Stimulated activated CD4-positive, alpha-beta T cell treated with anti-CD3 and anti-CD28 coated beads, Interleukin-15, amount 100 ng/mL, for 1 hour (primary cell): ENCODE results near the gene TTLL12.

Source experiments
- DNase-seq, 2 donors: peaks; one replicate each; pipeline ENCODE4 v3.0.0-alpha.2; 2020; ENCODE audit warnings: low read depth in 1 of 2, low spot score in 1 of 2

TTLL12 gene

GRCh38 chr22:43186272-43187170 is at the start of gene TTLL12:
TTLL12 (minus strand) TSS chr22:43187134; CDS start chr22:43187069, 65 bp downstream.
- DNase-seq: peak; percentile 41 to 53

GRCh38 chr22:43235445-43236409 is 48.8 kb upstream of the TTLL12 start:
- no peak for DNase-seq

GRCh38 chr22:43234264-43234988 is 47.5 kb upstream of the TTLL12 start:
- no peak for DNase-seq

- no peak for DNase-seq
These were observed 46.6 kb upstream of the TTLL12 start for GRCh38 chr22:43233529-43233928.

GRCh38 chr22:43232445-43232844 is 45.5 kb upstream of the TTLL12 start:
- DNase-seq: no peak

GRCh38 chr22:43231724-43232034 is 44.7 kb upstream of the TTLL12 start:
- DNase-seq: no peak

GRCh38 chr22:43230971-43231723 is 44.2 kb upstream of the TTLL12 start:
- peak; percentile 28 to 55 for DNase-seq

GRCh38 chr22:43230571-43230970 is 43.6 kb upstream of the TTLL12 start:
- no peak for DNase-seq

GRCh38 chr22:43228863-43229262 is 41.9 kb upstream of the TTLL12 start:
- DNase-seq: no peak

GRCh38 chr22:43228330-43228729 is 41.4 kb upstream of the TTLL12 start:
- no peak for DNase-seq

- DNase-seq: no peak
These were observed 40.3 kb upstream of the TTLL12 start for GRCh38 chr22:43227239-43227630.

- DNase-seq: no peak
These were observed 39.7 kb upstream of the TTLL12 start for GRCh38 chr22:43226377-43227238.

GRCh38 chr22:43225609-43226008 is 38.7 kb upstream of the TTLL12 start:
- DNase-seq: no peak

- no peak for DNase-seq
These were observed 36.1 kb upstream of the TTLL12 start for GRCh38 chr22:43222987-43223386.

GRCh38 chr22:43222262-43222661 is 35.3 kb upstream of the TTLL12 start:
- no peak for DNase-seq

- no peak for DNase-seq
These were observed 33.9 kb upstream of the TTLL12 start for GRCh38 chr22:43220625-43221380.

- no peak for DNase-seq
These were observed 31.9 kb upstream of the TTLL12 start for GRCh38 chr22:43218786-43219185.

GRCh38 chr22:43217285-43218030 is 30.5 kb upstream of the TTLL12 start:
- no peak for DNase-seq
